ENCODE results near the gene IL6.
A peak's percentile ranks its signal among the peaks of the same experiment; 100 is the strongest.
"Not testable (repeated sequence)": the region's sequence is repeated elsewhere in the genome, so short reads cannot be mapped to it uniquely, and the experiment has no call there.

IL6 gene

DNA sequence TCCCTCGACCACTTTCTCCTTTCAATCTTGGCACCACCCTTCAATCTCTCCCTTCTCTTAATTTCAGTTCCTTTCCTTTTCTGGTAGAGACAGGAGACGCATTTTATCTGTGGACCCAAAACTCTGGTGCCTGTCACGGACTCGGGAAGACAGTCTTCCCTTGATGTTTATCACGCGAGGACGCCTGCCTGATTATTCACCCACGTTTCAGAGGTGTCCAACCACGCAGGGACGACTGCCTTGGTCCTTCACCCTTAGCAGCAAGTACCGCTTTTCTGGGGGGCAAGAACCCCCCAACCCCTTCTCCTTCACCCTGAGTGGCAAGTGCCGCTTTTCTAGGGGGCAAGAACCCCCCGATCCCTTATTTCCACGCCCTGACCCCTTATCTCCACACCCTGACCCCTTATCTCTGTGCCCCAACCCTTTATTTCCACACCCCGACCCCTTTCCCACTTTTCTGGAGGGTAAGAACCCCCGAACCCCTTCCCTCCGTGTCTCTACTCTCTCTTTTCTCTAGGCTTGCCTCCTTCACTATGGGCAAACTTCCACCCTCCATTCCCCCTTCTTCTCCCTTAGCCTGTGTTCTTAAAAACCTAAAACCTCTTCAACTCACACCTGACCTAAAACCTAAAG is 22.9 kb upstream of the IL6 start:
- not testable (repeated sequence) for FAIRE-seq; DNase-seq (ENCODE audit: low spot score)

DNA sequence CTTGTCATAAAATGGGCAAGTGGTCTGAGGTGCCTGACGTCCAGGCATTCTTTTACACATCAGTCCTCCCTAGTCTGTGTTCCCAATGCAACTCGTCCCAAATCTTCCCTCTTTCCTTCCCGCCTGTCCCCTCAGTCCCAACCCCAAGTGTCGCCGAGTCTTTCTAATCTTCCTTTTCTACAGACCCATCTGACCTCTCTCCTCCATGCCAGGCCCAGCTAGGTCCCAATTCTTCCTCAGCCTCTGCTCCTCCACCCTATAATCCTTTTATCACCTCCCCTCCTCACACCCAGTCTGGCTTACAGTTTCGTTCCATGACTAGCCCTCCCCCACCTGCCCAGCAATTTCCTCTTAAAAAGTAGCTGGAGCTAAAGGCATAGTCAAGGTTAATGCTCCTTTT is 22.3 kb upstream of the IL6 start:
- not testable (repeated sequence) for DNase-seq (ENCODE audit: low spot score); FAIRE-seq

DNA sequence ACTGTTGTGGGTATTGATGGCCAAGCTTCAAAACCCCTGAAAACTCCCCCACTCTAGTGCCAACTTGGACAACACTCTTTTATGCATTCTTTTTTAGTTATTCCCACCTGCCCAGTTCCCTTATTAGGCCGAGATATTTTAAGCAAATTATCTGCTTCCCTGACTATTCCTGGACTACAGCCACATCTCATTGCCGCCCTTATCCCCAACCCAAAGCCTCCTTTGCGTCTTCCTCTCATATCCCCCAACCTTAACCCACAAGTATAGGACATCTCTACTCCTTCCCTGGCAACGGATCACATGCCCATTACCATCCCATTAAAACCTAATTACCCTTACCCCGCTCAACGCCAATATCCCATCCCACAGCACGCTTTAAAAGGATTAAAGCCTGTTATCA is 21.1 kb upstream of the IL6 start:
- FAIRE-seq; DNase-seq (ENCODE audit: low spot score): not testable (repeated sequence)

DNA sequence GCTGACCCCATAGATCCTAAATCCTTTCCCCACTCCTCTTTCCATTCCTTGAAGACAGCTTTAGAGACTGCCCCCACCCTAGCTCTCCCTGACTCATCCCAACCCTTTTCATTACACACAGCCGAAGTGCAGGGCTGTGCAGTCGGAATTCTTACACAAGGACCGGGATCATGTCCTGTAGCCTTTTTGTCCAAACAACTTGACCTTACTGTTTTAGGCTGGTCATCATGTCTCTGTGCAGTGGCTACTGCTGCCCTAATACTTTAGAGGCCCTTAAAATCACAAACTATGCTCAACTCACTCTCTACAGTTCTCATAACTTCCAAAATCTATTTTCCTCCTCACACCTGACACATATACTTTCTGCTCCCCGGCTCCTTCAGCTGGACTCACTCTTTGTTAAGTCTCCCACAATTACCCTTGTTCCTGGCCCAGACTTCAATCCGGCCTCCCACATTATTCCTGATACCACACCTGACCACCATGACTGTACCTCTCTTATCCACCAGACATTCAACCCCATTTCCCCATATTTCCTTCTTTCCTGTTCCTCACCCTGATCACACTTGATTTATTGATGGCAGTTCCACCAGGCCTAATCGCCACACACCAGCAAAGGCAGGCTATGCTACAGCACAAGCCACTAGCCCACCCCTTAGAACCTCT is 19.8 kb upstream of the IL6 start:
- not testable (repeated sequence) for DNase-seq (ENCODE audit: low spot score); FAIRE-seq

DNA sequence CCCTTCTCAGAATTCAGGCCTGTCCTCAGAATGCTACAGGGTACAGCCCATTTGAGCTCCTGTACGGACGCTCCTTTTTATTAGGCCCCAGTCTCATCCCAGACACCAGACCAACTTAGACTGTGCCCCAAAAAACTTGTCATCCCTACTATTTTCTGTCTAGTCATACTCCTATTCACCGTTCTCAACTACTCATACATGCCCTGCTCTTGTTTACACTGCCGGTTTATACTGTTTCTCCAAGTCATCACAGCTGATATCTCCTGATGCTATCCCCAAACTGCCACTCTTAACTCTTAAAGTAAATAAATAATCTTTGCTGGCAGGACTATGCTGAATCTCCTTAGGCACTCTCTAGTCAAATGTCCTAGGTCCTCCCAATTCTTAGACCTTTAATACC is 18.8 kb upstream of the IL6 start:
- not testable (repeated sequence) for FAIRE-seq; DNase-seq (ENCODE audit: low spot score)

DNA sequence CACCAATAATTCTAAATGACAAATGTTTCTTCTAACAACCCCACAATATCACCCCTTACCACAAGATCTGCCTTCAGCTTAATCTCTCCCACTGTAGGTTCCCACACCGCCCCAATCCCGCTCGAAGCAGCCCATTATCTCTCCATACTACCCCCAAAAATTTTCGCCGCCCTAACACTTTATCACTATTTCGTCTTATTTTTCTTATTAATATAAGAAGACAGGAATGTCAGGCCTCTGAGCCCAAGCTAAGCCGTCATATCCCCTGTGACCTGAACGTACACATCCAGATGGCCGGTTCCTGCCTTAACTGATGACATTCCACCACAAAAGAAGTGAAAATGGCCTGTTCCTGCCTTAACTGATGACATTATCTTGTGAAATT is 18.3 kb upstream of the IL6 start:
- FAIRE-seq; DNase-seq (ENCODE audit: low spot score): not testable (repeated sequence)

DNA sequence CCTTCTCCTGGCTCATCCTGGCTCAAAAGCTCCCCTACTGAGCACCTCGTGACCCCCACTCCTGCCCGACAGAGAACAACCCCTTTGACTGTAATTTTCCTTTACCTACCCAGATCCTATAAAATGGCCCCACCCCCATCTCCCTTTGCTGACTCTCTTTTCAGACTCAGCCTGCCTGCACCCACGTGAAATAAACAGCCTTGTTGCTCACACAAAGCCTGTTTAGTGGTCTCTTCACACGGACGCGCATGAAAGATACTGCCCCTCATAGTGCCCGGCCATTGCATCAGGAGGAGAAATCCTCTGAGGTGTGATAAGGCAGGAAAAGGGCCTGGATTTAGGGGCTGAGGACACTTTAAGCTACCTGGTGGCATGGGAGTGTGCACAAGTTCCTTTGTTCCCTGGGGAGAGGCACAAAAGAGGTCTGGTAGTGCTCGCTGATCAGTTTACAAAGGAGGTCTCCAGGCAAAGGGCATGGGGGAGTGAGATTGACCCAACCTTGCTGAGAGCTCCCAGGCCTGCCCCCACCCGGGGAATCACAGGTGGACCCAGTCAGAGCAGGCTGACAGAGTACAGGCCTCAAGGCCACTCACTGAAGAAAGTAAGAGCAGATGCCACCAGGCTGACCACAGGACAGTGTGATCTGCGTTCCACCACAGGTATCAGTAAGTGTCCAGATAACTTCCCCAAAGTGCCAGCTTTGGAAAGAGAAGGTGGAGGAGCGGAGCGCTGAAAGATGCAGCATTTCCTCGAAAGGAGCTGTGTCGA is 17.8 kb upstream of the IL6 start:
- not testable (repeated sequence) for FAIRE-seq; DNase-seq (ENCODE audit: low spot score)

DNA sequence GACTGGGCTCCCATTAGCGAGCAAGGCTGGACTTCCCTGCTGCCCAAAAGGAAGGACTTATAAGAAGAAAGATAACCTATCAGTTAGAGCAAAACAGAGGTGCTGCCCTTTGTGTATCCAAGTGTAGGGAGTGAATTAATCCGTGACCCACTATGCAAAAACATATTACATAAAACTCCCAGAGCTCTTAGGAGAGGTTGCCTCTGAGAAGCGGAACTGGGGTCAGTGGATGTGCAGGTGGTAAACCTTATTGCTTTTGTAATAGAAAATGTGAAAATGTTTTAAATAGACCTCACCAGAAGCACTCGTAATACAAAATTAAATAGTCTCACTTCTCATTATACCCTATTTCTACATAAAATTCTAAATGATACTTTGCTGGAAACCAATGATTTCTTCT is 17.1 kb upstream of the IL6 start:
- DNase-seq (ENCODE audit: low spot score): no peak
- FAIRE-seq: no peak

DNA sequence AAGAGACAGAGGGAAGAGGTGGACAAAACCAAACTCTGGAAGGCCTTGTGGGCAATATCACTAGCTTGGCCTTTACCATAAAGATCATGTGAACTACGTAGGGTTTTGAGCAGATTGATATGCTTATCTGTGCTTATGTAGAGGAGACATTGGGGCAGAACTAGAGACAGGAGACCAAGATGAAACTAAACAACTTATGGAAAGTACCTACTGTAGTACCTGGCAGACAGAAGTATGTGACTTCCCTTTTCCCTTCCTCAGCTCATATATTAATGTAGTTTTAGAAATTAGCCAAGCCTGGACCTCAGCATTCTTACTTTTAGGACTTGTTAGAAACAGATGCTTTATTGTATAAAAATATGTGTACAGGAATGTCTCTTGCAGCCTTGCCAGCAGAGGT is 14.0 kb upstream of the IL6 start:
- no peak for FAIRE-seq
- no peak for DNase-seq (ENCODE audit: low spot score)

DNA sequence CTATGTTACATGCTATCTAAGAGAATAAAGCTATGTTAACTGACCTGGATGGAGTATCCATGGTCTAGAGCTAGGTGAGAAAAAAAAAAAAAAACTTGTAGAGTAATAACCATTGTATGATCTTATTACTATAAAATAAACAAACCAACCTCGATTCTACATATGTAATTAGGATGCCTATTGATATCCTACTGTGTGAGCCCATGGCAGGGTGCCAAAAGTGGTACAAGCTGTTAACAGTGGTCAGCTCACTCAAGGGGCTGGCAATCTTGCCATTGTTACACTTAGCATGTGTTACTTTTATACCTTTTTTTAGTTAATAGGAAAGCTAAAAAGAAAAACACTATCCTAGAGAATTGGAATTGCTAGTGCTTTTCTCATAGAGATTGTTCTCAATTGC is 13.5 kb upstream of the IL6 start:
- DNase-seq (ENCODE audit: low spot score) (no peak), FAIRE-seq (no peak)

DNA sequence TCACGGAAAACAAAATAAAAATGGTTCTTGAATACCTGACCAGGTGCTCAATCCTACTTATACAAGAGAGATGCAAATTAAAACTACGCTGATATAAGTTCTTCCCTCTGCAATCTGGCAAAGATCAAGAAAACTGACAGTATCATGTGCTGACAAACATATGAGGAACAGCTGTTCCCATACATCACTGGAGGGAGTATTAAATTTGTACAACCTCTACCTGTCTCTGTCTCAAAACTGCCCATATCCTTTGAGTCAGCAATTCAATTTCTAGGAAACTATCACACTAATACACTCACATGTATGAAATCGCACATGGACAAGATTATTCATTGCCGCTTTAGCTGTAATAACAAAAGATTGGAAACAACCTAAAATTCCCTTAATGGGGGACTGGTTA is 11.0 kb upstream of the IL6 start:
- DNase-seq (ENCODE audit: low spot score): no peak
- no peak for FAIRE-seq

DNA sequence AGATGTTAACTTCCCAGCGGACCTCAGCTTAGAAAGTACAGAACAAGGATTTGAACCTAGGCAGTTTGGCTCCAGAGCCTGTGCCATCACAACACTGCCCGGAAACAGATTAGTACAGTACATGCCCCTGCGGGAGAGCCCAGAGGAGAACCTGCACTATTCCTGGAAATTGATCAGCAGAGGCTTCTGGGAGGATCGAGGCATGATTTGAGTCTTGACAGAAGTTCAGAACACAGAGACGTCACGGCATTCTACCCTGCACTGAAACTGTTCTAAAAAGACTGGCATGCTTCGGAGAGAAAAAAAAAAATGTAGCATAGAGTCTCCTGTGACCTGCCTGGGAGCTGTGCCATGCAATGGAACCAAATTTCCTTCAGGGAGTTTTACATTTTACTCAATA is 9.2 kb upstream of the IL6 start:
- DNase-seq (ENCODE audit: low spot score) (no peak), FAIRE-seq (no peak)

DNA sequence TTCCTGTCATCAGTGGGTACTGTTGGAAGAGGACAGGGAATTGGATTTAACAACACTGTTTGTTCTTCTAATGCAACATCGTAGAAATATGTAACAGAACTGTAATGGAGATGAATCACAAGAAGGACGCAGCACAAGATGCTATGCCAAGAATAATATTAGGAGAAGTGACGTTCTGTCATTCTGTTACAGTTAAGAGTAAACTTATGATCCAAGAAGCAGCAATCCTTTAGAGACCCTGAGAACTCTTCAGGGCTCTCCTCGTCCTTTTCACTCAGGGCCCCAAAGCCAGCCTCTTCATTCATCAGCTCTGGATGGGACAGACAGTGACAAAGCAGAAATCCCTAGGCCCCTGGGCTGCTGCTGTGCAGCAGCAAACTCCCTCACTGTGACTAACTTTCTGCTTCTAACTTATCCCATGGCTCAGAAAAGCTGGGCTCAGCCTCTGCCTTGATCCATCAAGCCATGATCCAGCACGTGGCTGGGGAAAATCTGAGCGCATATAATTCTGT is 8.7 kb upstream of the IL6 start:
- FAIRE-seq (peak; percentile 74), DNase-seq (ENCODE audit: low spot score) (peak; percentile 88)

DNA sequence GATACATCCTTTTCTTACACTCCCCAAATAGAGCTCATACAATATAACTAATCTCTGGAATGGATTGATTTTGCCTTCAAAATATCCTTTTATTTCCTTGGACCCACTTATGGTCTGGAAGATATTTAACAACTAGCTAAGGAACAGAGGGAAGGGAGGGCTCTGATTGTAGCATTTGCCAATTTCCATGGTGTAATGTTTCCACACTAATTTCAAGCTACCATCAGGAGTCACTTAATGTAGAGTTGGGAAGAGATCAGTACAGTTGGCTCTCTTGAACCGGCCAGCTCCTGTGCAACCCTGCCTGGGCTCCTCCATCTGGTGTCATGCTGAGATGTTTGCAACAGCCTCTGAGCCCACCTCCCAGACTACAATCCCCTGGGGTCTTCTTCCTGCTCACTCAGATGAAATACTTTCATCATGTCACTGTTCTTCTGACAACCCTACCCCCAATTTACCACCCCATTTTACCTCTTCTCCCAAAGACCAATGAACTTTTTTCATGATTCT is 8.0 kb upstream of the IL6 start:
- no peak for FAIRE-seq

DNA sequence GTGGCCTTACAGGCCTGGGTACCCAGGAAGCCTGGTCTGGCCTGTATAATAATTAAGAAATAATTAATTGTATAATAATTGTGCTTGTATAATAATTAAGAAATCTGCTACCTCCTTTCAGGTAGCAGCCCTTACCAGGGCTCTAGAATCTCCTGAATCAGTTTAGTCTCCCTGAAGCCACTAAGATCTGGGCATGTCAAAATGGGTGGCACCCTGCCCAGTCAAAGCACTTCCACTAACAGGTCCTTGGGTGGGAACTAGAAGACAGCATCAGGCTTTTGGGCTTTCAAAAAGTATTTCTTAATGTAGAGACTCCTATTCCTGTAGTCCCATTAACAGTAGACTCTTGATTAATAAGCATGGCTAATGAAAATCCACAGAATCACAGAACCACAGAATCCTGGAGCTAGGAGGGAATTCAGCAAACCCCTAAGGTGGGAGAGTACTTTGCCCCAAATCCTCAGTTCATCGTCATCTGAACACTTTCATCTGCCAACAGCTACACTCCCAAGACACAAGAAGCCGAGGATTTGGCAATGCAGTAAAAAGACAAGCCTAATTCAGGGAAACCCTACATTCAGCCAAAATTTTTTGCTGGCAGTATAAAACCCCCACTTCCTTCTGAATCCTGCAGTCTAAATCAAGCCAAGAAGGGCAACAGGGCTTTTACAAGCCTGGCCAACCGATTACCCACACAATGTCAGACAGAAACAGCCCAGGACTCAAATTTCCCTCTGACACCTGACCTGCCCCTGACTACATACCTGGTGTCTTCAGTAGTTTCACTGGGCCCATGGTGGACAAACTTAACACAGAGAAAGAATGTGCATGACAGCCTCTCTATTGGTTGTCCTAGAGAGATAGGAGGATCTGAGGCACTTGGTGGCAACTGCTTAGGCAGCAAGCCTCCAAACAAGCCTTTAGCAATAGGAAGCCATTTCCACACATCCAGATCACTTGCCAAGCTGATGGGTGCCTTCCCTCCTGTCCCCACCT is 5.9 kb upstream of the IL6 start:
- FAIRE-seq: no peak
- DNase-seq (ENCODE audit: low spot score): no peak

More for the DNA sequence above, 8.0 kb upstream of the IL6 start:
- DNase-seq (ENCODE audit: low spot score): no peak

DNA sequence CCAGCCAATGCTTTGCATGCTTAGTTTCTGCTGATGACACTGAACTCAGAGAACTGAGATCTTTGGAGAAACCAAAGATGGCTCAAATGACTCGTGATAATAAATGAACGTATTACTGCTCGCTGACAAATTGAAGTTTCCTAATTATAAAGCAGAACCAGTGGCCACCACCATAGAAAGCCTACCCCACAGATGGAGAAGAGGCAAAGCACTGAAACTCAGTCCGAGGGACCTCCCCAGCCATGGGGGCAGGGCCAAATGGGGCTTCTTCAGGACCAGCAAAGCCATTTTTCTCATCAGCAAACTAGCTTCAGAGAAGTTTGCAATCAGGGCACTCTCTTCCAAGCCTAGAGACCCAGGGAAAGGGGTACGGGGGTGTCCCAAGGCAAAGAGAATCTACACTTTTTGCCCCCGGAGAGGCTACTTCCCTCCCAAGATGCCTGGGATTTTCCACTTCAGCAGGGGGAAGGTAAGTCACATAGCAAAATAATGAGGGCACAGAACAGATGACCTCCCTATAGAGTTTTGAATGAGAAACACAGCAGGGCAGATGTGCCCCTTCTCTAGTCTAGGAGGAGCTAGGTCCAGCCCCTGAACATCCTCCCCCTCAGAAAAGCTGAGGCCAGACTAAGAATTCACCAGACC is 4.3 kb upstream of the IL6 start:
- DNase-seq (ENCODE audit: low spot score) (no peak), FAIRE-seq (no peak)

DNA sequence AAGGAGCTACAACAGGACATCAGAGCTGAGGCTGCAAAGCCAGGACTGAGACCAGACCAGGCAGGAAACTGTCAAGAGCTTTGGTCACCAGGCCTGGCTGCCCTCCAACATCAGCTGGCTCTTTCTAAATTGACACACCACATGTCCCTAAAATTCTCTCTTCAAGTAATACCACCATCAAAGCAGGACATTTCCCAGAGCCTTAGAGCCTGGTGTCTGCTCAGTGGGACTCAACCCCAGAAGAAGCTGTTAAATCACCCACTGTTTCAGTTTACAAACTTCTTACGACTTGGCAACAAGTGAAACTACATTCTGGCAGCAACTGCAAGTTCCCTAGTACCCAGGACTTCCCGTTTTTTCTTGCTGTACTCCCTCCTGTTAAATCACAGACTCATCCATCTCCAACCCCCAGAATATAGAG is 3.8 kb upstream of the IL6 start:
- peak; percentile 8 for FAIRE-seq
- DNase-seq (ENCODE audit: low spot score): peak; percentile 57

DNA sequence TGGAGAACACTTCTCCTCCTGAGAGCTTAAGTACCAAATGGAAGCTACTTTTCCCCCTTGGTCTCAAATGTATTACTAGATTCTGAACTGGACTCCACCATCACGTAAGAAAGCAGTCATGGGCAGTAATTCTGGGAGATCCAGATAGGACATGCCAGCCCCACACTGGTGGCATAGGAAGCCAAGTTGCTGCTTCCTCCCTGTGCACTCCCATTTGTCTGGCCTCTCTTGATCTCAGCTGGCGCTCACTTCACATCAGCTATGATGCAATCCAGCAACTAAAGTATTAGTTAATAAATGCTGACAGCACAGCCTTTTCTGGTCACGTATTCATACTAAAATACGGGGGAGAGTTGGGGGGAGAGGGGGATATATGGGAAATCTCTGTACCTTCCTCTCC is 3.4 kb upstream of the IL6 start:
- no peak for DNase-seq (ENCODE audit: low spot score)
- no peak for FAIRE-seq

DNA sequence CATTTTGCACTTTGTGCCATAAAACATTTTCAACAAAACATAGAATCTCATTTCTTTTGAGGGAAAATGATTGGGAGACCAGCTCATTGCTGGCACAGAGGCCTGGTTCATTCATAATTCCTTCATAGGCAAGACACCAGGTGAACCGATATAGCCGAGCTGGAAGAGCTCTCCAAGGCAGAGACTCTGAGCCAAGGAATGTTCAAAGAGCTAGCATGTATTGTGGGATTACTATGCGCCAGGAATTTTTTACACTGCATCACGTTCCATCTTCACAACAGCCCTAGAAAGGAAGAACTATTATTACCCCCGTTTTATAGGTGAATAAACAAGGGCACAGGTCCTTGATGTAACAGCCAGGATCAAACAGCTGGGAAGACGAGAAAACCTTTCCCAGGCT is 2.1 kb upstream of the IL6 start:
- no peak for DNase-seq (ENCODE audit: low spot score)
- no peak for FAIRE-seq

DNA sequence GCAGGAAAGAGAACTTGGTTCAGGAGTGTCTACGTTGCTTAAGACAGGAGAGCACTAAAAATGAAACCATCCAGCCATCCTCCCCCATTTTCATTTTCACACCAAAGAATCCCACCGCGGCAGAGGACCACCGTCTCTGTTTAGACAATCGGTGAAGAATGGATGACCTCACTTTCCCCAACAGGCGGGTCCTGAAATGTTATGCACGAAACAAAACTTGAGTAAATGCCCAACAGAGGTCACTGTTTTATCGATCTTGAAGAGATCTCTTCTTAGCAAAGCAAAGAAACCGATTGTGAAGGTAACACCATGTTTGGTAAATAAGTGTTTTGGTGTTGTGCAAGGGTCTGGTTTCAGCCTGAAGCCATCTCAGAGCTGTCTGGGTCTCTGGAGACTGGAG is 1.4 kb upstream of the IL6 start:
- FAIRE-seq: no peak
- DNase-seq (ENCODE audit: low spot score): peak; percentile 24

Measured in RCC 7860 (cell line).